Stimulated activated CD4-positive, alpha-beta T cell treated with anti-CD3 and anti-CD28 coated beads, Interleukin-4, amount 100 ng/mL, for 48 hours (primary cell): ENCODE results near the gene ZBTB34.

Experiments
- DNase-seq, 2 donors: peaks; one replicate each; pipeline ENCODE4 v3.0.0-alpha.2; 2020; ENCODE audit warnings: low read depth in 2 of 2

The ZBTB34 gene

GRCh38 chr9:126844085-126844484 is 16.4 kb upstream of the ZBTB34 start:
- no peak for DNase-seq

GRCh38 chr9:126847051-126847450 is 13.4 kb upstream of the ZBTB34 start:
- DNase-seq = no peak

- no peak for DNase-seq
These were observed 10.7 kb upstream of the ZBTB34 start for GRCh38 chr9:126849591-126850225.

- no peak for DNase-seq
These were observed 9.1 kb upstream of the ZBTB34 start for GRCh38 chr9:126851286-126851880.

GRCh38 chr9:126852086-126852688 is 8.3 kb upstream of the ZBTB34 start:
- no peak for DNase-seq

- DNase-seq = no peak
These were observed 6.8 kb upstream of the ZBTB34 start for GRCh38 chr9:126853667-126854066.

GRCh38 chr9:126854734-126855133 is 5.7 kb upstream of the ZBTB34 start:
- DNase-seq = no peak

GRCh38 chr9:126856326-126856877 is 4.0 kb upstream of the ZBTB34 start:
- no peak for DNase-seq

GRCh38 chr9:126857261-126857960 is 3.0 kb upstream of the ZBTB34 start:
- DNase-seq = no peak

- DNase-seq = no peak
These were observed 1.3 kb upstream of the ZBTB34 start for GRCh38 chr9:126859111-126859510.

GRCh38 chr9:126860757-126861466 is 473 bp downstream of the ZBTB34 start:
- DNase-seq = no peak

GRCh38 chr9:126861707-126862103 is 1.3 kb downstream of the ZBTB34 start:
- DNase-seq = no peak

GRCh38 chr9:126862104-126862761 is 1.8 kb downstream of the ZBTB34 start:
- DNase-seq = no peak

GRCh38 chr9:126864771-126865170 is 4.3 kb downstream of the ZBTB34 start:
- DNase-seq = no peak

- no peak for DNase-seq
These were observed 8.9 kb downstream of the ZBTB34 start for GRCh38 chr9:126869368-126869767.

- no peak for DNase-seq
These were observed 12.1 kb downstream of the ZBTB34 start for GRCh38 chr9:126872516-126872915.

GRCh38 chr9:126874546-126875314 is 14.3 kb downstream of the ZBTB34 start:
- no peak for DNase-seq

- no peak for DNase-seq
These were observed 15.5 kb downstream of the ZBTB34 start for GRCh38 chr9:126875756-126876510.

GRCh38 chr9:126876531-126876930 is 16.1 kb downstream of the ZBTB34 start:
- DNase-seq = no peak

- DNase-seq = no peak
These were observed 17.0 kb downstream of the ZBTB34 start for GRCh38 chr9:126877418-126877817.
